ENCODE data around the gene NRXN3. TPM values are rescaled to one million over a fixed set of nuclear protein-coding genes. Genes with fewer than 3 reads are reported as not detected.

NRXN3 gene
- total RNA-seq, 1 experiment from 2014 or later = not detected

- Histone ChIP-seq H3K4me3 (ENCODE audit: low read depth in 2 of 2, low read length in 2 of 2) (no peak overlapping the region), H3K27me3 (ENCODE audit: control insufficient read depth, insufficient read depth, low read length) (no peaks in the 10 kb centered on the region; the same call in 1 of the 2 replicates), H3K4me1 (ENCODE audit: control insufficient read depth, insufficient read depth, low read length) (no peaks in the 10 kb centered on the region), H3K27ac (ENCODE audit: low read length) (no peak overlapping the region), H3K36me3 (ENCODE audit: control insufficient read depth, insufficient read depth, low read length) (no peaks in the 10 kb centered on the region), H3K9me3 (ENCODE audit: control insufficient read depth, insufficient read depth, low read depth, low read length) (no peaks in the 10 kb centered on the region)
- no peak for DNase-seq (ENCODE audit: low read depth, low spot score)
- no peak for ATAC-seq
- in situ Hi-C loops (cut with HindIII; ENCODE audit: low pct_unique_long_range_greater_than_20kb, low sequenced_read_pairs) (no loop called here), intact Hi-C loops (cut with micrococcal nuclease; ENCODE audit: unreplicated experiment) (no loop called here)
- ChIA-PET CTCF (no interaction called here), POLR2A (no interaction called here)
- BruUV-seq (replicated peaks) = no TSS peak
- no peak for TF ChIP-seq POLR2AphosphoS5 (IDR thresholded peaks at IDR 0.05; ENCODE audit: low read depth, low read length)
- TF ChIP-seq, protein P1, sequence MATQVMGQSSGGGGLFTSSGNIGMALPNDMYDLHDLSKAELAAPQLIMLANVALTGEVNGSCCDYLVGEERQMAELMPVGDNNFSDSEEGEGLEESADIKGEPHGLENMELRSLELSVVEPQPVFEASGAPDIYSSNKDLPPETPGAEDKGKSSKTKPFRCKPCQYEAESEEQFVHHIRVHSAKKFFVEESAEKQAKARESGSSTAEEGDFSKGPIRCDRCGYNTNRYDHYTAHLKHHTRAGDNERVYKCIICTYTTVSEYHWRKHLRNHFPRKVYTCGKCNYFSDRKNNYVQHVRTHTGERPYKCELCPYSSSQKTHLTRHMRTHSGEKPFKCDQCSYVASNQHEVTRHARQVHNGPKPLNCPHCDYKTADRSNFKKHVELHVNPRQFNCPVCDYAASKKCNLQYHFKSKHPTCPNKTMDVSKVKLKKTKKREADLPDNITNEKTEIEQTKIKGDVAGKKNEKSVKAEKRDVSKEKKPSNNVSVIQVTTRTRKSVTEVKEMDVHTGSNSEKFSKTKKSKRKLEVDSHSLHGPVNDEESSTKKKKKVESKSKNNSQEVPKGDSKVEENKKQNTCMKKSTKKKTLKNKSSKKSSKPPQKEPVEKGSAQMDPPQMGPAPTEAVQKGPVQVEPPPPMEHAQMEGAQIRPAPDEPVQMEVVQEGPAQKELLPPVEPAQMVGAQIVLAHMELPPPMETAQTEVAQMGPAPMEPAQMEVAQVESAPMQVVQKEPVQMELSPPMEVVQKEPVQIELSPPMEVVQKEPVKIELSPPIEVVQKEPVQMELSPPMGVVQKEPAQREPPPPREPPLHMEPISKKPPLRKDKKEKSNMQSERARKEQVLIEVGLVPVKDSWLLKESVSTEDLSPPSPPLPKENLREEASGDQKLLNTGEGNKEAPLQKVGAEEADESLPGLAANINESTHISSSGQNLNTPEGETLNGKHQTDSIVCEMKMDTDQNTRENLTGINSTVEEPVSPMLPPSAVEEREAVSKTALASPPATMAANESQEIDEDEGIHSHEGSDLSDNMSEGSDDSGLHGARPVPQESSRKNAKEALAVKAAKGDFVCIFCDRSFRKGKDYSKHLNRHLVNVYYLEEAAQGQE (IDR thresholded peaks at IDR 0.05; ENCODE audit: insufficient read depth in 1 of 2, low read depth in 2 of 2, low read length in 1 of 2) = no peak
- TF ChIP-seq, protein P2, sequence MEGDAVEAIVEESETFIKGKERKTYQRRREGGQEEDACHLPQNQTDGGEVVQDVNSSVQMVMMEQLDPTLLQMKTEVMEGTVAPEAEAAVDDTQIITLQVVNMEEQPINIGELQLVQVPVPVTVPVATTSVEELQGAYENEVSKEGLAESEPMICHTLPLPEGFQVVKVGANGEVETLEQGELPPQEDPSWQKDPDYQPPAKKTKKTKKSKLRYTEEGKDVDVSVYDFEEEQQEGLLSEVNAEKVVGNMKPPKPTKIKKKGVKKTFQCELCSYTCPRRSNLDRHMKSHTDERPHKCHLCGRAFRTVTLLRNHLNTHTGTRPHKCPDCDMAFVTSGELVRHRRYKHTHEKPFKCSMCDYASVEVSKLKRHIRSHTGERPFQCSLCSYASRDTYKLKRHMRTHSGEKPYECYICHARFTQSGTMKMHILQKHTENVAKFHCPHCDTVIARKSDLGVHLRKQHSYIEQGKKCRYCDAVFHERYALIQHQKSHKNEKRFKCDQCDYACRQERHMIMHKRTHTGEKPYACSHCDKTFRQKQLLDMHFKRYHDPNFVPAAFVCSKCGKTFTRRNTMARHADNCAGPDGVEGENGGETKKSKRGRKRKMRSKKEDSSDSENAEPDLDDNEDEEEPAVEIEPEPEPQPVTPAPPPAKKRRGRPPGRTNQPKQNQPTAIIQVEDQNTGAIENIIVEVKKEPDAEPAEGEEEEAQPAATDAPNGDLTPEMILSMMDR (IDR thresholded peaks at IDR 0.05) = no peak
- no peak for TF ChIP-seq SIN3A (IDR thresholded peaks at IDR 0.05; ENCODE audit: borderline replicate concordance, insufficient read depth, low read depth, low read length)
- TF ChIP-seq TCF7L2 (IDR thresholded peaks at IDR 0.05; ENCODE audit: low read depth, low read length) = no peak
Observed at GRCh38 chr14:78319887-78320635, 149.9 kb downstream of the NRXN3 start.

- in situ Hi-C loops (cut with HindIII; ENCODE audit: low pct_unique_long_range_greater_than_20kb, low sequenced_read_pairs) = no loop called here
- intact Hi-C loops (cut with micrococcal nuclease; ENCODE audit: unreplicated experiment) = no loop called here
- Histone ChIP-seq H3K9me3 (ENCODE audit: control insufficient read depth, insufficient read depth, low read depth, low read length) (no peaks in the 10 kb centered on the region), H3K4me1 (ENCODE audit: control insufficient read depth, insufficient read depth, low read length) (no peaks in the 10 kb centered on the region), H3K4me3 (ENCODE audit: low read depth in 2 of 2, low read length in 2 of 2) (no peak overlapping the region), H3K27me3 (ENCODE audit: control insufficient read depth, insufficient read depth, low read length) (no peaks in the 10 kb centered on the region; the same call in 1 of the 2 replicates), H3K27ac (ENCODE audit: low read length) (no peak overlapping the region), H3K36me3 (ENCODE audit: control insufficient read depth, insufficient read depth, low read length) (no peaks in the 10 kb centered on the region)
- DNase-seq (ENCODE audit: low read depth, low spot score) (no peak), ATAC-seq (no peak)
- no TSS peak for BruUV-seq (replicated peaks)
- ChIA-PET CTCF (no interaction called here), POLR2A (no interaction called here)
- TF ChIP-seq, protein P2 (IDR thresholded peaks at IDR 0.05) = no peak
- TF ChIP-seq POLR2AphosphoS5 (IDR thresholded peaks at IDR 0.05; ENCODE audit: low read depth, low read length) (no peak), SIN3A (IDR thresholded peaks at IDR 0.05; ENCODE audit: borderline replicate concordance, insufficient read depth, low read depth, low read length) (no peak), TCF7L2 (IDR thresholded peaks at IDR 0.05; ENCODE audit: low read depth, low read length) (no peak)
- TF ChIP-seq, protein P1 (IDR thresholded peaks at IDR 0.05; ENCODE audit: insufficient read depth in 1 of 2, low read depth in 2 of 2, low read length in 1 of 2) = no peak
Observed at GRCh38 chr14:78324353-78324752, 154.2 kb downstream of the NRXN3 start.

Data from Panc1 (cell line).